ENCODE measurements around the gene CDR2L.
"Not testable (repeated sequence)": the region's sequence is repeated elsewhere in the genome, so short reads cannot be mapped to it uniquely, and the experiment has no call there.

Gene CDR2L

GRCh38 chr17:75034236-75034908 lies 46.9 kb downstream of the CDR2L start:
- in situ Hi-C loops (cut with MboI; ENCODE audit: low sequenced_read_pairs), result no loop called here

GRCh38 chr17:75036643-75037268 lies 49.3 kb downstream of the CDR2L start:
- in situ Hi-C loops (cut with MboI; ENCODE audit: low sequenced_read_pairs), result no loop called here

- in situ Hi-C loops (cut with MboI; ENCODE audit: low sequenced_read_pairs), result no loop called here
Measured at GRCh38 chr17:75039238-75039637, 51.8 kb downstream of the CDR2L start.

- in situ Hi-C loops (cut with MboI; ENCODE audit: low sequenced_read_pairs), result no loop called here
Measured at GRCh38 chr17:75041656-75042280, 54.3 kb downstream of the CDR2L start.

GRCh38 chr17:75043789-75044188 lies 56.4 kb downstream of the CDR2L start:
- in situ Hi-C loops (cut with MboI; ENCODE audit: low sequenced_read_pairs), result not testable (repeated sequence)

GRCh38 chr17:75044716-75045115 lies 57.3 kb downstream of the CDR2L start:
- in situ Hi-C loops (cut with MboI; ENCODE audit: low sequenced_read_pairs), result no loop called here

- in situ Hi-C loops (cut with MboI; ENCODE audit: low sequenced_read_pairs), result not testable (repeated sequence)
Measured at GRCh38 chr17:75045946-75046406, 58.5 kb downstream of the CDR2L start.

GRCh38 chr17:75046407-75047289 lies 59.2 kb downstream of the CDR2L start, which contains the start of the genes ATP5PD and KCTD2:
Gene ATP5PD (minus strand): TSS chr17:75046969. CDS start chr17:75042650, 4,319 bp downstream.
Gene KCTD2 (plus strand): TSS chr17:75047225. CDS start chr17:75047251, 26 bp downstream.
- in situ Hi-C loops (cut with MboI; ENCODE audit: low sequenced_read_pairs), result no loop called here

- in situ Hi-C loops (cut with MboI; ENCODE audit: low sequenced_read_pairs), result no loop called here
Measured at GRCh38 chr17:75047398-75048098, 60.1 kb downstream of the CDR2L start.

- in situ Hi-C loops (cut with MboI; ENCODE audit: low sequenced_read_pairs), result no loop called here
Measured at GRCh38 chr17:75048249-75048878, 60.9 kb downstream of the CDR2L start.

- in situ Hi-C loops (cut with MboI; ENCODE audit: low sequenced_read_pairs), result no loop called here
Measured at GRCh38 chr17:75049057-75049456, 61.6 kb downstream of the CDR2L start.

- in situ Hi-C loops (cut with MboI; ENCODE audit: low sequenced_read_pairs), result no loop called here
Measured at GRCh38 chr17:75049706-75050105, 62.3 kb downstream of the CDR2L start.

GRCh38 chr17:75051941-75052340 lies 64.5 kb downstream of the CDR2L start:
- in situ Hi-C loops (cut with MboI; ENCODE audit: low sequenced_read_pairs), result no loop called here
